IMR-90 (cell line): Measurements from ENCODE around the gene GALNT13. TPM values are rescaled to one million over a fixed set of nuclear protein-coding genes. Genes with fewer than 3 reads are reported as not detected.

Experiments used
- ATAC-seq: fragments of 200-7000 bp; cut with Tn5 transposase; 2 replicates; pipeline ENCODE4 v1.9.1; 2020; ENCODE audit warnings: low read depth, mild to moderate bottlenecking, moderate library complexity
- BruUV-seq: library from RNA; stranded (reverse); fragments of 400-500 nt; replicated peaks from 2 replicates; lab custom pipeline; 2021; lab: Mats Ljungman, UMichigan
- CTCF ChIA-PET: fragments of 300-600 bp; formaldehyde crosslinking; extraction: SDS; loops from one replicate; lab custom pipeline; 2021; ENCODE audit warnings: antibody characterized with exemption; lab: Yijun Ruan, JAX
- POLR2A ChIA-PET: fragments of 300-600 bp; sonication (Branson Sonifier 250); formaldehyde crosslinking; loops from one replicate; lab custom pipeline; 2022; ENCODE audit warnings: antibody characterized with exemption; ENCODE audit not compliant: unreplicated experiment; lab: Charles Lee
- DNase-seq: peaks from one replicate; pipeline ENCODE4 v3.0.0; 2013
- H2AFZ ChIP-seq: replicated peaks from 2 replicates; pipeline ENCODE3; 2013; ENCODE audit warnings: low read length, mild to moderate bottlenecking; ENCODE audit not compliant: poor library complexity
- H2AK5ac ChIP-seq: 2 replicates; pipeline ENCODE4 v1.6.1; 2013; ENCODE audit warnings: low read depth, low read length, inconsistent platforms
- H2AK9ac ChIP-seq: replicated peaks from 2 replicates; pipeline ENCODE3; 2013; ENCODE audit warnings: mild to moderate bottlenecking, low read depth, low read length, moderate library complexity; ENCODE audit not compliant: poor library complexity
- H2BK120ac ChIP-seq: 2 replicates; pipeline ENCODE4 v1.6.1; 2013; ENCODE audit warnings: low read depth, low read length, inconsistent platforms
- H2BK15ac ChIP-seq: 3 replicates; pipeline ENCODE4 v1.6.1; 2013; ENCODE audit warnings: low read depth, low read length, inconsistent platforms
- H2BK20ac ChIP-seq: 2 replicates; pipeline ENCODE4 v1.6.1; 2013; ENCODE audit warnings: low read depth, mild to moderate bottlenecking, inconsistent platforms, low read length, moderate library complexity
- H2BK5ac ChIP-seq: 2 replicates; pipeline ENCODE4 v1.6.1; 2013; ENCODE audit warnings: mild to moderate bottlenecking, low read depth, low read length, inconsistent platforms; ENCODE audit not compliant: poor library complexity, severe bottlenecking
- H3K14ac ChIP-seq: replicated peaks from 2 replicates; pipeline ENCODE4 v1.6.1; 2013; ENCODE audit warnings: low read depth, low read length, inconsistent platforms
- H3K18ac ChIP-seq: 2 replicates; pipeline ENCODE4 v1.6.1; 2013; ENCODE audit warnings: low read depth, low read length, control low read depth
- H3K23ac ChIP-seq: 2 replicates; pipeline ENCODE4 v1.6.1; 2013; ENCODE audit warnings: low read depth, low read length, inconsistent platforms
- H3K27ac ChIP-seq: 2 replicates; pipeline ENCODE4 v1.5.1; 2013; ENCODE audit warnings: mild to moderate bottlenecking, control low read depth, low read length; ENCODE audit not compliant: insufficient read depth
- H3K27me3 ChIP-seq: 2 replicates; pipeline ENCODE4 v1.6.1; 2013; ENCODE audit warnings: low read length; ENCODE audit not compliant: control insufficient read depth, insufficient read depth
- H3K36me3 ChIP-seq: 2 replicates; pipeline ENCODE4 v1.6.1; 2013; ENCODE audit warnings: low read length, mixed read lengths; ENCODE audit not compliant: control insufficient read depth, insufficient read depth
- H3K4ac ChIP-seq: 2 replicates; pipeline ENCODE4 v1.6.1; 2013; ENCODE audit warnings: low read depth, low read length, inconsistent platforms
- H3K4me1 ChIP-seq: 2 replicates; pipeline ENCODE4 v1.6.1; 2013; ENCODE audit warnings: low read length, mixed read lengths; ENCODE audit not compliant: control insufficient read depth, insufficient read depth
- H3K4me2 ChIP-seq: 2 replicates; pipeline ENCODE4 v1.6.1; 2013; ENCODE audit warnings: low read depth, mild to moderate bottlenecking, control low read depth, low read length, moderate library complexity
- H3K4me3 ChIP-seq: 2 replicates; pipeline ENCODE4 v1.5.1; 2013; ENCODE audit warnings: low read depth, mild to moderate bottlenecking, control low read depth, low read length, moderate library complexity; ENCODE audit not compliant: insufficient read depth
- H3K56ac ChIP-seq: 2 replicates; pipeline ENCODE4 v1.6.1; 2013; ENCODE audit warnings: low read length, inconsistent platforms; ENCODE audit not compliant: insufficient read depth; ENCODE audit errors: extremely low read depth
- H3K79me1 ChIP-seq, 2 experiments: 2 replicates each; pipeline ENCODE4 v1.6.1; 2013; ENCODE audit warnings: low read length in 2 of 2, inconsistent platforms in 1 of 2, low read depth in 1 of 2
- H3K9ac ChIP-seq: 2 replicates; pipeline ENCODE4 v1.6.1; 2013; ENCODE audit warnings: low read depth, low read length, control low read depth
- H3K9me1 ChIP-seq: 2 replicates; pipeline ENCODE4 v1.6.1; 2013; ENCODE audit warnings: low read length, inconsistent platforms; ENCODE audit not compliant: insufficient read depth
- H3K9me3 ChIP-seq: 2 replicates; pipeline ENCODE4 v1.6.1; 2013; ENCODE audit warnings: low read length; ENCODE audit not compliant: control insufficient read depth, insufficient read depth
- H4K20me1 ChIP-seq: 2 replicates; pipeline ENCODE4 v1.6.1; 2013; ENCODE audit warnings: low read length, inconsistent platforms; ENCODE audit not compliant: insufficient read depth
- H4K5ac ChIP-seq: 2 replicates; pipeline ENCODE4 v1.6.1; 2013; ENCODE audit warnings: mild to moderate bottlenecking, low read depth, low read length, control low read depth
- H4K8ac ChIP-seq, 2 experiments: 2 replicates each; pipeline ENCODE4 v1.6.1; 2013; ENCODE audit warnings: low read depth in 2 of 2, low read length in 2 of 2, control low read depth in 1 of 2, inconsistent platforms in 1 of 2
- H4K91ac ChIP-seq: 2 replicates; pipeline ENCODE4 v1.6.1; 2013; ENCODE audit warnings: low read depth, low read length, inconsistent platforms; ENCODE audit not compliant: insufficient read depth
- BHLHE40 ChIP-seq: fragments of 150-350 bp; IDR thresholded peaks from 2 replicates; pipeline ENCODE4 v1.6.1; 2016; ENCODE audit warnings: mild to moderate bottlenecking, low read depth, low read length
- CEBPB ChIP-seq: IDR thresholded peaks from 2 replicates; pipeline ENCODE4 v1.6.1; 2012; ENCODE audit warnings: low read depth, low read length, improper control_type of control experiment
- CHD1 ChIP-seq: IDR thresholded peaks from 2 replicates; pipeline ENCODE4 v1.6.1; 2012; ENCODE audit warnings: low read depth, low read length, improper control_type of control experiment
- FOS ChIP-seq: fragments of 150-350 bp; IDR thresholded peaks from 2 replicates; pipeline ENCODE4 v1.6.1; 2016; ENCODE audit warnings: low read depth, low read length
- MAFK ChIP-seq: IDR thresholded peaks from 2 replicates; pipeline ENCODE4 v1.6.1; 2012; ENCODE audit warnings: low read depth, low read length, improper control_type of control experiment
- MAZ ChIP-seq: IDR thresholded peaks from 2 replicates; pipeline ENCODE4 v1.6.1; 2012; ENCODE audit warnings: low read depth, mild to moderate bottlenecking, low read length, improper control_type of control experiment, moderate library complexity, borderline replicate concordance
- MXI1 ChIP-seq: IDR thresholded peaks from 2 replicates; pipeline ENCODE4 v1.6.1; 2012; ENCODE audit warnings: low read depth, mild to moderate bottlenecking, low read length, moderate library complexity, borderline replicate concordance
- NFE2L2 ChIP-seq: fragments of 150-350 bp; IDR thresholded peaks from 2 replicates; pipeline ENCODE4 v1.6.1; 2016; ENCODE audit warnings: low read depth, mild to moderate bottlenecking, low read length
- RCOR1 ChIP-seq: IDR thresholded peaks from 2 replicates; pipeline ENCODE4 v1.6.1; 2012; ENCODE audit warnings: mild to moderate bottlenecking, low read length, improper control_type of control experiment; ENCODE audit not compliant: insufficient replicate concordance
- RFX5 ChIP-seq: IDR thresholded peaks from 2 replicates; pipeline ENCODE4 v1.8.0; 2012; ENCODE audit warnings: low read depth, mild to moderate bottlenecking, low read length, moderate library complexity
- SMC3 ChIP-seq: fragments of 150-350 bp; IDR thresholded peaks from 2 replicates; pipeline ENCODE4 v1.6.1; 2016; ENCODE audit warnings: low read depth, mild to moderate bottlenecking, antibody characterized with exemption, low read length, moderate library complexity
- USF2 ChIP-seq: fragments of 150-350 bp; IDR thresholded peaks from 2 replicates; pipeline ENCODE4 v1.6.1; 2017; ENCODE audit warnings: mild to moderate bottlenecking, antibody characterized with exemption, low read length, low read depth
- WGBS, 2 experiments: methylation state at CpG; one replicate each; pipeline versions ENCODE4 v1.1.5 to v1.1.7; 2013; ENCODE audit warnings: missing lambda C conversion rate in 2 of 2; ENCODE audit not compliant: insufficient read length in 1 of 2; ENCODE audit errors: extremely low coverage in 2 of 2; 5-methylcytosine and 5-hydroxymethylcytosine counted together
- dilution Hi-C: fragments of 300-500 bp; cut with HindIII; formaldehyde crosslinking; loops from one replicate; pipeline ENCODE4 v1.14.3; 2018; ENCODE audit warnings: low sequenced_read_pairs; ENCODE audit not compliant: unreplicated experiment
- in situ Hi-C: fragments of 300-500 bp; cut with MboI; formaldehyde crosslinking; loops from 3 replicates; pipeline ENCODE4 v1.14.3; 2019; ENCODE audit warnings: low sequenced_read_pairs, inconsistent platforms, mixed read lengths
- intact Hi-C: fragments of 100-400 bp; cut with micrococcal nuclease; formaldehyde crosslinking; loops from 2 replicates; pipeline ENCODE4 v1.10.0; 2022
- polyA plus RNA-seq, 3 experiments: library from polyadenylated mRNA; depleted of rRNA; stranded (reverse); fragments of >200 nt; gene quantifications; 2 replicates each; pipeline ENCODE4 v1.2.3, GENCODE V29; 2012; ENCODE audit warnings: low replicate concordance in 1 of 3
- total RNA-seq: library from RNA; depleted of rRNA; stranded (reverse); fragments of >200 nt; gene quantifications from 2 replicates; pipeline ENCODE4 v1.2.3, GENCODE V29; 2012
- TF ChIP-seq, protein P1 (sequence below): conservative IDR thresholded peaks from 2 replicates; pipeline ENCODE4 v1.5.1; 2012; ENCODE audit warnings: mild to moderate bottlenecking, low read depth, low read length, improper control_type of control experiment

The GALNT13 gene
- total and polyA plus RNA-seq, 2 of the 4 experiments (the other 2 are of a cell fraction), result 0.03 TPM; not detected in 1

GRCh38 chr2:154132827-154133226 is 261.1 kb downstream of the GALNT13 start:
- H4K91ac ChIP-seq, result no peak overlapping the region
- ChIA-PET CTCF (no interaction called here), POLR2A (no interaction called here)
- no peak overlapping the region for H3K4me3 ChIP-seq
- no peak overlapping the region for H2AK5ac ChIP-seq
- in situ Hi-C loops, result no loop called here
- H3K56ac ChIP-seq, result no peak overlapping the region
- no peak overlapping the region for H3K14ac ChIP-seq
- H3K36me3 ChIP-seq, result no peaks in the 10 kb centered on the region
- H2BK20ac ChIP-seq, result no peak overlapping the region
- no peak overlapping the region for H3K9ac ChIP-seq
- H3K27ac ChIP-seq, result no peak overlapping the region
- BruUV-seq, result no TSS peak
- no peaks in the 10 kb centered on the region for H3K79me1 ChIP-seq
- no CpG with 5 or more reads among the region's 2 CpGs for WGBS, 2 experiments
- H3K9me1 ChIP-seq, result no peaks in the 10 kb centered on the region
- no peak overlapping the region for H3K4ac ChIP-seq
- dilution Hi-C loops, result no loop called here
- H3K18ac ChIP-seq, result no peak overlapping the region
- intact Hi-C loops, result no loop called here
- H3K9me3 ChIP-seq, result peaks cover 4% of the 10 kb centered on the region
- TF ChIP-seq MXI1 (no peak), USF2 (no peak), RFX5 (no peak), SMC3 (no peak), CHD1 (no peak), RCOR1 (no peak), CEBPB (no peak), NFE2L2 (no peak), BHLHE40 (no peak), FOS (no peak), MAZ (no peak), MAFK (no peak)
- TF ChIP-seq, protein P1, sequence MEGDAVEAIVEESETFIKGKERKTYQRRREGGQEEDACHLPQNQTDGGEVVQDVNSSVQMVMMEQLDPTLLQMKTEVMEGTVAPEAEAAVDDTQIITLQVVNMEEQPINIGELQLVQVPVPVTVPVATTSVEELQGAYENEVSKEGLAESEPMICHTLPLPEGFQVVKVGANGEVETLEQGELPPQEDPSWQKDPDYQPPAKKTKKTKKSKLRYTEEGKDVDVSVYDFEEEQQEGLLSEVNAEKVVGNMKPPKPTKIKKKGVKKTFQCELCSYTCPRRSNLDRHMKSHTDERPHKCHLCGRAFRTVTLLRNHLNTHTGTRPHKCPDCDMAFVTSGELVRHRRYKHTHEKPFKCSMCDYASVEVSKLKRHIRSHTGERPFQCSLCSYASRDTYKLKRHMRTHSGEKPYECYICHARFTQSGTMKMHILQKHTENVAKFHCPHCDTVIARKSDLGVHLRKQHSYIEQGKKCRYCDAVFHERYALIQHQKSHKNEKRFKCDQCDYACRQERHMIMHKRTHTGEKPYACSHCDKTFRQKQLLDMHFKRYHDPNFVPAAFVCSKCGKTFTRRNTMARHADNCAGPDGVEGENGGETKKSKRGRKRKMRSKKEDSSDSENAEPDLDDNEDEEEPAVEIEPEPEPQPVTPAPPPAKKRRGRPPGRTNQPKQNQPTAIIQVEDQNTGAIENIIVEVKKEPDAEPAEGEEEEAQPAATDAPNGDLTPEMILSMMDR, result no peak
- H3K27me3 ChIP-seq, result no peaks in the 10 kb centered on the region
- H2AFZ ChIP-seq, result no peak overlapping the region
- H2BK5ac ChIP-seq, result no peak overlapping the region
- ATAC-seq (no peak), DNase-seq (no peak)
- no peak overlapping the region for H2BK15ac ChIP-seq
- H4K20me1 ChIP-seq, result no peaks in the 10 kb centered on the region
- no peak overlapping the region for H3K4me2 ChIP-seq
- H4K5ac ChIP-seq, result no peak overlapping the region
- no peak overlapping the region for H3K23ac ChIP-seq
- H3K4me1 ChIP-seq, result no peaks in the 10 kb centered on the region
- H2BK120ac ChIP-seq, result no peak overlapping the region
- no peak overlapping the region for H2AK9ac ChIP-seq
- H4K8ac ChIP-seq, result no peak overlapping the region
